ENCODE data around the gene NCCRP1.

The NCCRP1 gene

GRCh38 chr19:39183104-39183503, 13.7 kb upstream of the NCCRP1 start:
- no peaks in the 10 kb centered on the region for H3K79me2 ChIP-seq (ENCODE audit: control insufficient read depth, insufficient read depth, low read length, poor library complexity)
- peaks cover 4% of the 10 kb centered on the region in 2 experiments for H3K4me1 ChIP-seq (ENCODE audit: control insufficient read depth in 1 of 2, insufficient read depth in 2 of 2, low read length in 2 of 2)
- no peak overlapping the region for H3K14ac ChIP-seq (ENCODE audit: low read length)
- H4K91ac ChIP-seq (ENCODE audit: low read depth, low read length), result no peak overlapping the region
- H4K8ac ChIP-seq (ENCODE audit: low read depth, low read length), result no peak overlapping the region
- no CpG with 5 or more reads among the region's 8 CpGs for WGBS (ENCODE audit: extremely low coverage, insufficient coverage, insufficient read length)
- no peak overlapping the region for H4K12ac ChIP-seq (ENCODE audit: low read depth, low read length)
- H2BK5ac ChIP-seq (ENCODE audit: low read depth, low read length, poor library complexity), result no peak overlapping the region
- DNase-seq, result peak; percentile 40 to 63
- H3K27ac ChIP-seq (ENCODE audit: low read depth, low read length), result no peak overlapping the region
- no peak overlapping the region for H3K18ac ChIP-seq (ENCODE audit: low read length)
- H3K9me3 ChIP-seq (ENCODE audit: insufficient read depth, low read depth, low read length), result peaks cover 2% of the 10 kb centered on the region
- no peak overlapping the region for H2AK5ac ChIP-seq (ENCODE audit: low read length)
- H3K9ac ChIP-seq (ENCODE audit: low read length), result no peak overlapping the region
- no peak overlapping the region for H3K4me2 ChIP-seq (ENCODE audit: low read length)
- no peaks in the 10 kb centered on the region for H3K79me1 ChIP-seq (ENCODE audit: low read length)
- H3K27me3 ChIP-seq (ENCODE audit: insufficient read depth, low read length), result no peaks in the 10 kb centered on the region
- H2AFZ ChIP-seq (ENCODE audit: insufficient read depth, low read length, poor library complexity), result no peak overlapping the region
- H2BK120ac ChIP-seq (ENCODE audit: insufficient read depth, low read length, poor library complexity), result no peak overlapping the region
- H2BK12ac ChIP-seq (ENCODE audit: low read length), result no peak overlapping the region
- H3K36me3 ChIP-seq (ENCODE audit: control insufficient read depth in 1 of 2, insufficient read depth in 2 of 2, low read length in 2 of 2), result peaks cover 30 to 32% of the 10 kb centered on the region in 2 experiments
- no peak overlapping the region for H3K23ac ChIP-seq (ENCODE audit: low read length)
- H3K4me3 ChIP-seq (ENCODE audit: low read depth, low read length), result no peak overlapping the region
- H3K4ac ChIP-seq (ENCODE audit: low read depth, low read length), result no peak overlapping the region

DNA sequence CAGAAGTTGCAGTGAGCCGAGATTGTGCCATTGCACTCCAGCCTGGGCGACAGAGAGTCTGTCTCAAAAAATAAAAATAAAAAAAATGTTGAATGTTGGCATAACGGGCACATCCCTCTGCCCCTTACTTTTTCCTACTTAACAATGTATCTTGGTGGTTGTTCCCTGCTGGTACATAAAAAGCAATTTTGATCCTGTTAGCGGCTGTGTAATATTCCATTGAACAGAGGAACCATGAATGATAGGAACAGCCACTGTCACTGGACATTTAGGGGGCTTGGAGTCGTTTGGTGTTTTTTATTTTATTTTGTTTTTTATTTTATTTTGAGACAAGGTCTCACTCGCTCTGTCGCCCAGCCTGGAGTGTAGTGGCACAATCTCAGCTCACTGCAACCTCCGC, 10.4 kb upstream of the NCCRP1 start:
- Histone ChIP-seq H4K12ac (ENCODE audit: low read depth, low read length) (no peak overlapping the region), H3K4ac (ENCODE audit: low read depth, low read length) (no peak overlapping the region), H3K27ac (ENCODE audit: low read depth, low read length) (no peak overlapping the region), H3K4me1 (ENCODE audit: control insufficient read depth in 1 of 2, insufficient read depth in 2 of 2, low read length in 2 of 2) (peaks cover 4% of the 10 kb centered on the region in 2 experiments), H3K23ac (ENCODE audit: low read length) (no peak overlapping the region), H3K36me3 (ENCODE audit: control insufficient read depth in 1 of 2, insufficient read depth in 2 of 2, low read length in 2 of 2) (peaks cover 5% of the 10 kb centered on the region in 2 experiments), H3K79me2 (ENCODE audit: control insufficient read depth, insufficient read depth, low read length, poor library complexity) (no peaks in the 10 kb centered on the region), H2AFZ (ENCODE audit: insufficient read depth, low read length, poor library complexity) (no peak overlapping the region), H4K8ac (ENCODE audit: low read depth, low read length) (no peak overlapping the region), H3K9me3 (ENCODE audit: insufficient read depth, low read depth, low read length) (no peaks in the 10 kb centered on the region), H3K27me3 (ENCODE audit: insufficient read depth, low read length) (no peaks in the 10 kb centered on the region), H3K4me2 (ENCODE audit: low read length) (no peak overlapping the region), H2BK5ac (ENCODE audit: low read depth, low read length, poor library complexity) (no peak overlapping the region), H2BK12ac (ENCODE audit: low read length) (no peak overlapping the region), H3K18ac (ENCODE audit: low read length) (no peak overlapping the region), H3K79me1 (ENCODE audit: low read length) (no peaks in the 10 kb centered on the region), H3K4me3 (ENCODE audit: low read depth, low read length) (no peak overlapping the region), H3K9ac (ENCODE audit: low read length) (no peak overlapping the region), H3K14ac (ENCODE audit: low read length) (no peak overlapping the region), H2AK5ac (ENCODE audit: low read length) (no peak overlapping the region), H2BK120ac (ENCODE audit: insufficient read depth, low read length, poor library complexity) (no peak overlapping the region), H4K91ac (ENCODE audit: low read depth, low read length) (no peak overlapping the region)
- WGBS (ENCODE audit: extremely low coverage, insufficient coverage, insufficient read length), result no CpG with 5 or more reads among the region's 8 CpGs
- DNase-seq, result no peak

DNA sequence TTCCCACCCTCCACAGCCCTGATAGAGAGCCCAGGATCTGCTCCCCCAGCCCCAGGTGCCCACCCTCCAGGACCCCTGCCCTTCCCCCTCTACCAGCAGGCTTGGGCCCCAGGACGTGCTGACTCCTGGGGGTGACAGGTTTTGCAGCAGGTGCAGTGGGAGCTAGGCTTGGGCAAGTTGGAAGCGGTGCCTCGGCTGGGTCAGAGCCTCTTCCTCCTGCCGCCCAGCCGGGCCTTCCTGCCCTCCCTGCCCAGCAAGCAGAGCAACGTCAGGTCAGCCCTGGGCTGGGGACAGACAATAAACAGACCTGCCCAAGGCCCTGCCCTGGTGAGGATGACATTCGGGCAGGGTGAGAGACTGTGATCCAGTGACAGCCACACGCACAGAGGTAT, 9.2 kb upstream of the NCCRP1 start:
- H3K9ac ChIP-seq (ENCODE audit: low read length), result no peak overlapping the region
- no peaks in the 10 kb centered on the region for H3K36me3 ChIP-seq (ENCODE audit: control insufficient read depth in 1 of 2, insufficient read depth in 2 of 2, low read length in 2 of 2)
- H3K4ac ChIP-seq (ENCODE audit: low read depth, low read length), result no peak overlapping the region
- H2BK5ac ChIP-seq (ENCODE audit: low read depth, low read length, poor library complexity), result no peak overlapping the region
- no peak overlapping the region for H4K12ac ChIP-seq (ENCODE audit: low read depth, low read length)
- H4K8ac ChIP-seq (ENCODE audit: low read depth, low read length), result no peak overlapping the region
- H3K14ac ChIP-seq (ENCODE audit: low read length), result peak overlapping the region; percentile 43
- no peak for DNase-seq
- no peaks in the 10 kb centered on the region for H3K9me3 ChIP-seq (ENCODE audit: insufficient read depth, low read depth, low read length)
- H2AK5ac ChIP-seq (ENCODE audit: low read length), result peak overlapping the region; percentile 44
- H3K4me1 ChIP-seq (ENCODE audit: control insufficient read depth in 1 of 2, insufficient read depth in 2 of 2, low read length in 2 of 2), result peaks cover 4% of the 10 kb centered on the region in 2 experiments
- H3K79me1 ChIP-seq (ENCODE audit: low read length), result no peaks in the 10 kb centered on the region
- no peak overlapping the region for H3K4me3 ChIP-seq (ENCODE audit: low read depth, low read length)
- H2BK12ac ChIP-seq (ENCODE audit: low read length), result no peak overlapping the region
- no peak overlapping the region for H2AFZ ChIP-seq (ENCODE audit: insufficient read depth, low read length, poor library complexity)
- no peak overlapping the region for H2BK120ac ChIP-seq (ENCODE audit: insufficient read depth, low read length, poor library complexity)
- H3K18ac ChIP-seq (ENCODE audit: low read length), result no peak overlapping the region
- H3K27ac ChIP-seq (ENCODE audit: low read depth, low read length), result no peak overlapping the region
- WGBS (ENCODE audit: extremely low coverage, insufficient coverage, insufficient read length), result no CpG with 5 or more reads among the region's 8 CpGs
- H3K23ac ChIP-seq (ENCODE audit: low read length), result no peak overlapping the region
- H4K91ac ChIP-seq (ENCODE audit: low read depth, low read length), result peak overlapping the region; percentile 14
- H3K79me2 ChIP-seq (ENCODE audit: control insufficient read depth, insufficient read depth, low read length, poor library complexity), result no peaks in the 10 kb centered on the region
- no peaks in the 10 kb centered on the region for H3K27me3 ChIP-seq (ENCODE audit: insufficient read depth, low read length)
- no peak overlapping the region for H3K4me2 ChIP-seq (ENCODE audit: low read length)

DNA sequence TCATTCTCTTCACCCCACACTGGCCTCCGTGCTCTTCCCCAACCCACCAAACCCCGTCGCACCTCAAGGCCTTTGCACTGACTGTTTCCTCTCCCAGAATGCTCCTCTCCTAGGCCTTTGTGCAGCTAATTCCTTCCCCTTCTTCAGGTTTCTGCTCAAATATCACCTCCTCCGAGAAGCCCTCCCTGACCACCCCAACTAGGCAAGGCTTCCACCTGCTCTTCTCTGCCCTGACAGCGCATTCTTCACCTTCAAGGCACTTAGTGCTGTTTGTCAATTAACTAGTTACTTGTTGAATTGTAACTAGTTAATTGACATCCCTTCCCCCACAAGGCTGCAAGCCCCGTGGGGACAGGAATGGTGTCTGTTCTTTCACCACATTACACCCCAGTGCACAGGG, 7.8 kb upstream of the NCCRP1 start:
- no peak overlapping the region for H2AFZ ChIP-seq (ENCODE audit: insufficient read depth, low read length, poor library complexity)
- H3K27me3 ChIP-seq (ENCODE audit: insufficient read depth, low read length), result no peaks in the 10 kb centered on the region
- no peak overlapping the region for H3K23ac ChIP-seq (ENCODE audit: low read length)
- no CpG with 5 or more reads among the region's 6 CpGs for WGBS (ENCODE audit: extremely low coverage, insufficient coverage, insufficient read length)
- H3K4ac ChIP-seq (ENCODE audit: low read depth, low read length), result no peak overlapping the region
- DNase-seq, result no peak
- H3K18ac ChIP-seq (ENCODE audit: low read length), result no peak overlapping the region
- no peaks in the 10 kb centered on the region for H3K79me1 ChIP-seq (ENCODE audit: low read length)
- no peak overlapping the region for H2BK5ac ChIP-seq (ENCODE audit: low read depth, low read length, poor library complexity)
- no peaks in the 10 kb centered on the region for H3K79me2 ChIP-seq (ENCODE audit: control insufficient read depth, insufficient read depth, low read length, poor library complexity)
- no peak overlapping the region for H3K14ac ChIP-seq (ENCODE audit: low read length)
- H4K8ac ChIP-seq (ENCODE audit: low read depth, low read length), result no peak overlapping the region
- H4K12ac ChIP-seq (ENCODE audit: low read depth, low read length), result no peak overlapping the region
- no peaks in the 10 kb centered on the region for H3K36me3 ChIP-seq (ENCODE audit: control insufficient read depth in 1 of 2, insufficient read depth in 2 of 2, low read length in 2 of 2)
- no peak overlapping the region for H3K27ac ChIP-seq (ENCODE audit: low read depth, low read length)
- no peaks in the 10 kb centered on the region for H3K9me3 ChIP-seq (ENCODE audit: insufficient read depth, low read depth, low read length)
- H2BK120ac ChIP-seq (ENCODE audit: insufficient read depth, low read length, poor library complexity), result no peak overlapping the region
- H2AK5ac ChIP-seq (ENCODE audit: low read length), result no peak overlapping the region
- H3K4me1 ChIP-seq (ENCODE audit: control insufficient read depth in 1 of 2, insufficient read depth in 2 of 2, low read length in 2 of 2), result peaks cover 4% of the 10 kb centered on the region in 2 experiments
- no peak overlapping the region for H4K91ac ChIP-seq (ENCODE audit: low read depth, low read length)
- no peak overlapping the region for H3K9ac ChIP-seq (ENCODE audit: low read length)
- no peak overlapping the region for H2BK12ac ChIP-seq (ENCODE audit: low read length)
- H3K4me2 ChIP-seq (ENCODE audit: low read length), result no peak overlapping the region
- H3K4me3 ChIP-seq (ENCODE audit: low read depth, low read length), result no peak overlapping the region
